HCT116 (cell line): ENCODE results near the gene EXD3. TPM values are rescaled to one million over a fixed set of nuclear protein-coding genes. Genes with fewer than 3 reads are reported as not detected.

ENCODE experiments used
- ATAC-seq: fragments of 200-7000 bp; cut with Tn5 transposase; 2 replicates; pipeline ENCODE4 v1.9.1; 2020; ENCODE audit warnings: mild to moderate bottlenecking, moderate library complexity
- BruUV-seq: library from RNA; stranded (reverse); fragments of 400-500 nt; replicated peaks from 2 replicates; lab custom pipeline; 2021; lab: Mats Ljungman, UMichigan
- CTCF ChIA-PET: fragments of 300-600 bp; sonication (Branson Sonifier 250); formaldehyde crosslinking; loops from one replicate; lab custom pipeline; 2021; ENCODE audit warnings: antibody characterized with exemption; lab: Charles Lee
- POLR2A ChIA-PET: fragments of 300-600, 350-600 bp; sonication (Branson Sonifier 250); formaldehyde crosslinking; loops from one replicate; lab custom pipeline; 2021; ENCODE audit warnings: antibody characterized with exemption; lab: Charles Lee
- RAD21 ChIA-PET, 2 experiments: fragments of 300-600 bp; sonication (Branson Sonifier 250); formaldehyde crosslinking; loops; one replicate each; lab custom pipeline; 2023; ENCODE audit warnings: low total read pairs in 2 of 2; ENCODE audit not compliant: uncharacterized antibody in 2 of 2, unreplicated experiment in 2 of 2, low non-redundant PET in 1 of 2; lab: Charles Lee
- DNase-seq: peaks from one replicate; pipeline ENCODE4 v3.0.0-alpha.2; 2010; ENCODE audit warnings: low read depth, low spot score
- H2AFZ ChIP-seq: fragments of 200-600 bp; shearing (Covaris generic), sonication (generic); 2 replicates; pipeline ENCODE4 v1.6.1; 2017; ENCODE audit warnings: low read depth, mixed run types, mixed read lengths, antibody characterized with exemption, low read length; ENCODE audit not compliant: poor library complexity, severe bottlenecking
- H3K27ac ChIP-seq: 2 replicates; pipeline ENCODE4 v1.5.1; 2012; ENCODE audit warnings: low read depth, low read length
- H3K27me3 ChIP-seq: fragments of 200-600 bp; sonication (generic); 2 replicates; pipeline ENCODE4 v1.6.1; 2016; ENCODE audit warnings: mixed run types, low read length, mixed read lengths; ENCODE audit not compliant: insufficient read depth
- H3K36me3 ChIP-seq, 2 experiments: fragments of 200-500 bp in 1 of 2; fragments of 200-600 bp in 1 of 2; sonication (Bioruptor generic) in 1 of 2; sonication (generic) in 1 of 2; 2 replicates each; pipeline versions ENCODE4 v1.5.1 to v1.6.1; 2014 to 2016; ENCODE audit warnings: low read length in 2 of 2, inconsistent platforms in 1 of 2, mixed read lengths in 1 of 2, mixed run types in 1 of 2; ENCODE audit not compliant: insufficient read depth in 2 of 2, control insufficient read depth in 1 of 2
- H3K4me1 ChIP-seq, 2 experiments: fragments of 200-600 bp in 1 of 2; sonication (generic) in 1 of 2; 2 replicates each; pipeline versions ENCODE4 v1.5.1 to v1.6.1; 2012 to 2017; ENCODE audit warnings: low read length in 2 of 2, inconsistent platforms in 1 of 2, mild to moderate bottlenecking in 1 of 2, mixed read lengths in 1 of 2, mixed run types in 1 of 2, moderate library complexity in 1 of 2; ENCODE audit not compliant: insufficient read depth in 2 of 2, control insufficient read depth in 1 of 2
- H3K4me2 ChIP-seq: fragments of 200-600 bp; sonication (generic); 2 replicates; pipeline ENCODE4 v1.6.1; 2017; ENCODE audit warnings: mixed run types, low read length, mixed read lengths
- H3K4me3 ChIP-seq, 2 experiments: fragments of 200-600 bp in 1 of 2; sonication (generic) in 1 of 2; replicated peaks in 1 of 2; 2 replicates each; pipeline ENCODE4 v1.5.1; 2011 to 2016; ENCODE audit warnings: low read length in 2 of 2, control low read depth in 1 of 2, low read depth in 1 of 2, mild to moderate bottlenecking in 1 of 2, mixed read lengths in 1 of 2, mixed run types in 1 of 2
- H3K79me2 ChIP-seq: fragments of 200-600 bp; sonication (generic); 2 replicates; pipeline ENCODE4 v1.6.1; 2017; ENCODE audit warnings: mild to moderate bottlenecking, mixed run types, low read length, moderate library complexity, mixed read lengths; ENCODE audit not compliant: insufficient read depth
- H3K9ac ChIP-seq: fragments of 200-600 bp; sonication (generic); 2 replicates; pipeline ENCODE4 v1.6.1; 2016; ENCODE audit warnings: low read length, mixed read lengths
- H3K9me2 ChIP-seq: fragments of 200-600 bp; sonication (generic), shearing (Covaris generic); 2 replicates; pipeline ENCODE4 v1.6.1; 2017; ENCODE audit warnings: mixed run types, mild to moderate bottlenecking, moderate library complexity; ENCODE audit not compliant: insufficient read depth
- H3K9me3 ChIP-seq, 2 experiments: fragments of 200-500 bp in 1 of 2; fragments of 200-600 bp in 1 of 2; sonication (Bioruptor generic) in 1 of 2; sonication (generic) in 1 of 2; 2 replicates each; pipeline ENCODE4 v1.6.1; 2014 to 2017; ENCODE audit warnings: low read length in 2 of 2, mixed read lengths in 2 of 2, inconsistent platforms in 1 of 2, low read depth in 1 of 2, mild to moderate bottlenecking in 1 of 2, mixed run types in 1 of 2, moderate library complexity in 1 of 2; ENCODE audit not compliant: control insufficient read depth in 1 of 2, insufficient read depth in 1 of 2
- H4K20me1 ChIP-seq: fragments of 200-600 bp; sonication (generic), shearing (Covaris generic); 2 replicates; pipeline ENCODE4 v1.6.1; 2017; ENCODE audit warnings: mixed run types, mild to moderate bottlenecking, moderate library complexity; ENCODE audit not compliant: insufficient read depth
- ATF3 ChIP-seq: IDR thresholded peaks from 2 replicates; pipeline ENCODE4 v1.6.1; 2012
- CBX3 ChIP-seq: IDR thresholded peaks from 2 replicates; pipeline ENCODE4 v1.6.1; 2012; ENCODE audit warnings: low read depth
- CEBPB ChIP-seq: IDR thresholded peaks from 2 replicates; pipeline ENCODE4 v1.6.1; 2012; ENCODE audit warnings: low read depth
- CTCF ChIP-seq, 3 experiments: fragments of 200-600 bp in 1 of 3; sonication (generic) in 1 of 3; IDR thresholded peaks in 2 of 3; conservative IDR thresholded peaks in 1 of 3; 2 replicates each; pipeline ENCODE4 v1.5.1; 2012 to 2017; ENCODE audit warnings: low read depth in 2 of 3, low read length in 2 of 3, antibody characterized with exemption in 1 of 3, borderline replicate concordance in 1 of 3, control low read depth in 1 of 3, mild to moderate bottlenecking in 1 of 3, mixed read lengths in 1 of 3, mixed run types in 1 of 3, moderate library complexity in 1 of 3; ENCODE audit not compliant: insufficient read depth in 1 of 3
- EZH2 ChIP-seq: fragments of 200-600 bp; sonication (generic); IDR thresholded peaks from 2 replicates; pipeline ENCODE4 v1.6.1; 2017; ENCODE audit warnings: antibody characterized with exemption, mixed run types
- EZH2phosphoT487 ChIP-seq: fragments of 200-600 bp; IDR thresholded peaks from 2 replicates; pipeline ENCODE4 v1.6.1; 2018; ENCODE audit warnings: antibody characterized with exemption, borderline replicate concordance
- FOSL1 ChIP-seq: IDR thresholded peaks from 2 replicates; pipeline ENCODE4 v1.6.1; 2012; ENCODE audit warnings: low read depth
- MAX ChIP-seq: IDR thresholded peaks from 2 replicates; pipeline ENCODE4 v1.6.1; 2012
- POLR2A ChIP-seq: IDR thresholded peaks from 2 replicates; pipeline ENCODE4 v1.7.0; 2011; ENCODE audit warnings: borderline replicate concordance; ENCODE audit not compliant: insufficient read depth, insufficient read length; ENCODE audit errors: extremely low read depth
- RAD21 ChIP-seq: IDR thresholded peaks from 2 replicates; pipeline ENCODE4 v1.6.1; 2012; ENCODE audit warnings: low read depth, mild to moderate bottlenecking
- REST ChIP-seq: IDR thresholded peaks from 2 replicates; pipeline ENCODE4 v1.6.1; 2012; ENCODE audit warnings: low read depth
- SIN3A ChIP-seq: IDR thresholded peaks from 2 replicates; pipeline ENCODE4 v1.6.1; 2012; ENCODE audit warnings: low read depth
- SP1 ChIP-seq: IDR thresholded peaks from 2 replicates; pipeline ENCODE4 v1.6.1; 2012; ENCODE audit warnings: low read depth
- SRF ChIP-seq: IDR thresholded peaks from 2 replicates; pipeline ENCODE4 v1.6.1; 2012; ENCODE audit warnings: low read depth
- TCF7L2 ChIP-seq: IDR thresholded peaks from 2 replicates; pipeline ENCODE4 v1.7.0; 2011; ENCODE audit warnings: borderline replicate concordance, inconsistent platforms; ENCODE audit not compliant: insufficient read depth, insufficient read length; ENCODE audit errors: extremely low read depth
- YY1 ChIP-seq: IDR thresholded peaks from 2 replicates; pipeline ENCODE4 v1.6.1; 2011; ENCODE audit warnings: low read length, low read depth, moderate library complexity, mild to moderate bottlenecking; ENCODE audit not compliant: insufficient replicate concordance; ENCODE audit errors: extremely low read depth
- ZBTB33 ChIP-seq: IDR thresholded peaks from 2 replicates; pipeline ENCODE4 v1.6.1; 2011; ENCODE audit warnings: mild to moderate bottlenecking, low read length, moderate library complexity; ENCODE audit not compliant: insufficient replicate concordance; ENCODE audit errors: extremely low read depth
- ZNF274 ChIP-seq: fragments of 200-500 bp; sonication (Bioruptor generic); IDR thresholded peaks from 2 replicates; pipeline ENCODE4 v1.6.1; 2014; ENCODE audit warnings: mild to moderate bottlenecking, low read depth, low read length, inconsistent platforms
- intact Hi-C: fragments of 100-400 bp; cut with micrococcal nuclease; formaldehyde crosslinking; loops from 2 replicates; pipeline ENCODE4 v1.10.0; 2022
- total RNA-seq: library from RNA; stranded (reverse); gene quantifications from one replicate; pipeline ENCODE4 v1.2.1, GENCODE V29; 2021; ENCODE audit not compliant: unreplicated experiment

EXD3 gene
- total RNA-seq, 1 experiment from 2014 or later = 25.4 TPM

GRCh38 chr9:137266585-137267453 is 156.1 kb downstream of the EXD3 start:
- BruUV-seq = no TSS peak

More at GRCh38 chr9:137266585-137267453, 156.1 kb downstream of the EXD3 start:
- Histone ChIP-seq H3K4me3 (no peak overlapping the region), H3K9me3 (no peaks in the 10 kb centered on the region), H3K36me3 (peaks cover 12 to 29% of the 10 kb centered on the region in 2 experiments; a peak in 3 of 4 replicates), H3K4me2 (no peak overlapping the region), H3K79me2 (peaks cover 6% of the 10 kb centered on the region; the same call in 1 of the 2 replicates), H2AFZ (no peak overlapping the region), H3K9ac (no peak overlapping the region), H3K9me2 (no peaks in the 10 kb centered on the region), H3K4me1 (no peaks in the 10 kb centered on the region), H4K20me1 (no peaks in the 10 kb centered on the region), H3K27ac (no peak overlapping the region), H3K27me3 (no peaks in the 10 kb centered on the region)
- intact Hi-C loops = no loop called here
- no peak for DNase-seq
- RAD21 ChIA-PET = no interaction called here
- POLR2A ChIA-PET = no interaction called here
- no peak for TF ChIP-seq CEBPB
- TF ChIP-seq SIN3A = no peak
- no peak for TF ChIP-seq SRF
- no peak for TF ChIP-seq SP1
- no peak for TF ChIP-seq RAD21
- no peak for TF ChIP-seq YY1
- TF ChIP-seq CTCF (IDR thresholded peaks at IDR 0.05 in 2 of 3, conservative IDR thresholded peaks at IDR 0.05 in 1 of 3; ENCODE audit: borderline replicate concordance in 1 of 3, insufficient read depth in 1 of 3, low read depth in 2 of 3, low read length in 2 of 3) = no peak
- TF ChIP-seq CBX3 = no peak
- no peak for TF ChIP-seq REST
- no peak for TF ChIP-seq EZH2phosphoT487
- no peak for TF ChIP-seq FOSL1
- no peak for TF ChIP-seq POLR2A
- no peak for TF ChIP-seq ZNF274
- TF ChIP-seq MAX = no peak
- no peak for TF ChIP-seq EZH2
- no peak for TF ChIP-seq ATF3
- TF ChIP-seq ZBTB33 = no peak
- TF ChIP-seq TCF7L2 = no peak
- ATAC-seq = no peak
- CTCF ChIA-PET = no interaction called here
